HUES6 (cell line): ENCODE data around the gene NCR2.
A peak's percentile ranks its signal among the peaks of the same experiment; 100 is the strongest.

Experiments
- H3K27ac ChIP-seq: 2 replicates; pipeline ENCODE4 v1.7.0; 2013; ENCODE audit warnings: low read depth, mild to moderate bottlenecking, low read length, inconsistent platforms
- H3K27me3 ChIP-seq: 2 replicates; pipeline ENCODE4 v1.6.1; 2013; ENCODE audit warnings: low read length; ENCODE audit not compliant: control insufficient read depth, insufficient read depth
- H3K36me3 ChIP-seq: 2 replicates; pipeline ENCODE4 v1.6.1; 2013; ENCODE audit warnings: low read length; ENCODE audit not compliant: control insufficient read depth, insufficient read depth
- H3K4me1 ChIP-seq: 2 replicates; pipeline ENCODE4 v1.6.1; 2013; ENCODE audit warnings: low read length; ENCODE audit not compliant: control insufficient read depth, insufficient read depth
- H3K4me3 ChIP-seq: 2 replicates; pipeline ENCODE4 v1.5.1; 2013; ENCODE audit warnings: low read depth, low read length
- H3K9ac ChIP-seq: one replicate; pipeline ENCODE4 v1.6.1; 2013; ENCODE audit warnings: mild to moderate bottlenecking, low read length
- H3K9me3 ChIP-seq: 2 replicates; pipeline ENCODE4 v1.6.1; 2013; ENCODE audit warnings: low read depth, low read length; ENCODE audit not compliant: control insufficient read depth, insufficient read depth

NCR2 gene

DNA sequence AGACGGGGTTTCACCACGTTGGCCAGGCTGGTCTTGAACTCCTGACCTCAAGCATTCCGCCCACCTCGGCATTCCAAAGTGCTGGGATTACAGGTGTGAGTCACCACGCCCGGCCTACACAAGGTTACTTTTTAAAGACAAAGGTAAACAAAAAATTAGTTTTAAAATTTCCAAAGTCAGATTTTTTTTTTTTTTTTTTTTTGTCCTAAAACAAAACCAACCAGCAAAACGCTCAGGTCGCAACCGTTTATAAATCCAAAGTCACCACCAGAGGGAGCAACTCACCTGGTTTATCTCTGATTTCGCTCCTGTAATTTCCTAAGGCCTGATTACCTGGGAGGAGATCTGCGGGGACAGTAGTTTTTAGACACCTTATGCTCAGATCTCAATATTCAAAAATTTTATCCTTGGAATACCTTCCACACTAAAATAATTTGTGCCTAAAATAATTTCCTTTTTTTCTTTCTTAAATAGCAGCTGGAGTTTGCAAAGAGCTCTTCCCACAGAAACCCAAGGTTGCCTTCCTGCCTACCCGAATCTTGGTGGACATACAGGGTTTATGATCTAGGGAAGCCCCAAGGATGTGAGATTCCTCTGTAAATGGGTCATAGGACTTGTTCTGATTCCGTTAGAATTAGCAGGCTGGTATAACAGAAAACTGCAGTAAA, 29.1 kb upstream of the NCR2 start:
- H3K9me3 ChIP-seq: peaks cover 4% of the 10 kb centered on the region; the same call in 1 of the 2 replicates
- no peaks in the 10 kb centered on the region for H3K36me3 ChIP-seq
- no peak overlapping the region for H3K9ac ChIP-seq
- peaks cover 9% of the 10 kb centered on the region for H3K4me1 ChIP-seq
- H3K27me3 ChIP-seq: no peaks in the 10 kb centered on the region
- no peak overlapping the region for H3K27ac ChIP-seq
- no peak overlapping the region for H3K4me3 ChIP-seq

DNA sequence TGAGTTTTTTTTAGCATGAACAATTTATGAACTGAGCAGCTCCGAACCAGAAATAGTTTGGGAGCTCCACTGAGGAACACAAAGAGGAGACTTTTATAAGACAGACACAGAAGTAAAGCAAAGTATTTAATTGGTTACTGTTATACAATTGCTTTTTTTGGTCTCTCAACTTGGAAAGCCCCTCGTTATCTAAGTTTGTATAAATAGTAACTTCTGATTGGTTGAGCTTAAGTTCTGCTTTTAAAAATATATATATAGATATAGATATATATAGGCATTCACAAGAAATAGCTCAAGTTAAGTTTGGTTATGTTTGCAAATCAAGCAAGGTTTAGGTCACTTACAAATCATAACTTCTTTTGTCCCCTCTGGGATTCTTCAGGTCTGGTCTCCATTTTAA, 20.2 kb upstream of the NCR2 start:
- Histone ChIP-seq H3K9ac (no peak overlapping the region), H3K36me3 (no peaks in the 10 kb centered on the region), H3K4me3 (no peak overlapping the region), H3K27ac (no peak overlapping the region), H3K27me3 (peaks cover 15% of the 10 kb centered on the region), H3K4me1 (peaks cover 17% of the 10 kb centered on the region), H3K9me3 (no peaks in the 10 kb centered on the region)

GRCh38 chr6:41315943-41316620, 19.3 kb upstream of the NCR2 start:
- Histone ChIP-seq H3K4me3 (no peak overlapping the region), H3K27ac (no peak overlapping the region), H3K4me1 (peaks cover 17% of the 10 kb centered on the region), H3K27me3 (peaks cover 15% of the 10 kb centered on the region), H3K9me3 (no peaks in the 10 kb centered on the region), H3K36me3 (no peaks in the 10 kb centered on the region), H3K9ac (no peak overlapping the region)

DNA sequence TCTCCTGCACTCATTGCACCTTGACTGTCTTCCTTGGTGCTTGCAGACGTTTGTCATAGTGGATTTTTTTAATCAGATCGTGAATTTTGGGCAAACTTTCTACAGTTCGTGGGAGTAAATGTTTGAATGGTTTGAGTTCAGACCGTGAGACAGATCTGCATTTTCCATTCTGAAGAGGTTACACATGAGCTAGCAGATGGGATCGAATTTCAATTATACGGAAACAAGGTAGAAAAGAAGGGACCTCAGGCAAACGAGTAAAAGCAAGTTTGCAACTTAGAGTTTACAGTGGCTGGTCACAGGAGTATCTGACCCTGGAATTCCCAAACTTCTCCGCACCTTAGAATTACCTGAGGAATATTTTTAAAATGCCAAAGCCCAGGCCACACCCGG, 17.2 kb upstream of the NCR2 start:
- H3K27ac ChIP-seq: no peak overlapping the region
- peak overlapping the region; percentile 62 for H3K9ac ChIP-seq
- no peaks in the 10 kb centered on the region for H3K36me3 ChIP-seq
- H3K4me1 ChIP-seq: peaks cover 17% of the 10 kb centered on the region
- H3K27me3 ChIP-seq: peaks cover 15% of the 10 kb centered on the region
- peak overlapping the region; percentile 47 for H3K4me3 ChIP-seq
- no peaks in the 10 kb centered on the region for H3K9me3 ChIP-seq

DNA sequence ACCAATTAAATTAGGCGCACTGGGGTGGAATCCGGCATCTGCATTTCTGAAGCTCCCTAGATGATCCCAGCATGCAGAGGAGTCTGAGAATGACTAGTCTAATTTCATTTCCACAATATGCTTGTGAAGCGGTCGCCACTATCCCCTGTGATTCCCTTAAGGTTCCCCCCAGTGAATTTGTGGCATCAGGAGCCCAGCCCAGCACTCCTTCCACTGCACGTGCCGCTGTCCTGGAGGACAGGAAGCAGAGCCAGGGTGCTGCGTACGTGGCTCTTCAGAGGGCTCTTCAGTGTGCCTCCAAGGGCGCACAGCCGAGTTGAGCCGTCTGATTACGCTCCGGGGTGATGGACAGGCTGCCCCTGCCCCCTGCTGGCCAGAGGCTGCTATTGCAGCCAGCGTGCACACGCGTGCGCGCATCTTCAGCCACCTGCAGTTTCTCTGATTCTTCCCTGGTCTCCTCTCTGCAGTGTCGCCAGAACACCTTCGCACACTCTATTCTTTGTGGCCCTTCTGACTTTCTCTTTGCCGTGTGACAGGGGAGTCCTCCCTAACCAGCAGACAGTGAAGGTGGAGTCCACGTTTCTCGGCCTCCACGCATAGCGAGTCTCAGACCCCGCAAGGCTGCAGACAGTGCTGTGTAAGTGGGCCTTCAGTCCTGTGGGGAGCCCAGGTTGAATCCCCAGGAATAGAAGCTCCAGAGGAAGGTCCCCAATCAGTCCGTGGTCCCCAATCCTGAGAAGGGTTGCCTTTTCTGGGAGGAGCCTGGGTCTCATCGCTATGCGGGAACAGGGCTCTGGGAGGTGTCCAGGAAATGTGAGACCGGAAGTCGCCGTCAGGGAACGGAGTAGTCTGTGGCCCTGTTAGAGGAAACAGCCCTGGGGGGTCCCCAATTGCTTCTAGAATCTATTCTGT, 16.5 kb upstream of the NCR2 start:
- H3K4me1 ChIP-seq: peaks cover 17% of the 10 kb centered on the region
- peaks cover 15% of the 10 kb centered on the region for H3K27me3 ChIP-seq
- no peaks in the 10 kb centered on the region for H3K36me3 ChIP-seq
- peak overlapping the region; percentile 62 for H3K9ac ChIP-seq
- H3K9me3 ChIP-seq: no peaks in the 10 kb centered on the region
- H3K4me3 ChIP-seq: peak overlapping the region; percentile 47
- H3K27ac ChIP-seq: no peak overlapping the region

DNA sequence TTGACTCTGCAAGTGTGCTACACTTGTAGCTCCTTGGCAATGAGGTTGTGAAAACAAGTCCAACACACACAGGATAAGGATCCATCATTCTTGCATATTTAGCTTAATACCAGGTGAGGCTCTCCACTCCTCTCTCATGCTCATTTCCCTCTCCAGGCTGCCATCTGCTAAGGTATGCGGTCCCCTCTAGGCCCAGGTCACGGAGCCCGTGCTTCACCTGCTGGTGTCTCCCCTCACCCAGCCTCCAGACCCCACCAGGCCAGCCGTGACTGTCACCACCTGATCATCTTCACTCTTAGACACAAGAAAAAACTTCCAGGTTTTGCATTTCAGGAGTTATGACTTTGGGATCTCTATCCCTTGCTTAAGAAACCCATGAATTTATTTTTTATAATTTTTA, 14.2 kb upstream of the NCR2 start:
- Histone ChIP-seq H3K36me3 (no peaks in the 10 kb centered on the region), H3K4me1 (peaks cover 17% of the 10 kb centered on the region), H3K27me3 (peaks cover 15% of the 10 kb centered on the region), H3K9me3 (no peaks in the 10 kb centered on the region), H3K9ac (no peak overlapping the region), H3K4me3 (no peak overlapping the region), H3K27ac (no peak overlapping the region)

- H3K4me1 ChIP-seq: no peaks in the 10 kb centered on the region
- H3K27me3 ChIP-seq: no peaks in the 10 kb centered on the region
- no peak overlapping the region for H3K27ac ChIP-seq
- no peak overlapping the region for H3K4me3 ChIP-seq
- H3K9me3 ChIP-seq: no peaks in the 10 kb centered on the region
- no peak overlapping the region for H3K9ac ChIP-seq
- no peaks in the 10 kb centered on the region for H3K36me3 ChIP-seq
These were observed 9.9 kb upstream of the NCR2 start for GRCh38 chr6:41325446-41326066.

DNA sequence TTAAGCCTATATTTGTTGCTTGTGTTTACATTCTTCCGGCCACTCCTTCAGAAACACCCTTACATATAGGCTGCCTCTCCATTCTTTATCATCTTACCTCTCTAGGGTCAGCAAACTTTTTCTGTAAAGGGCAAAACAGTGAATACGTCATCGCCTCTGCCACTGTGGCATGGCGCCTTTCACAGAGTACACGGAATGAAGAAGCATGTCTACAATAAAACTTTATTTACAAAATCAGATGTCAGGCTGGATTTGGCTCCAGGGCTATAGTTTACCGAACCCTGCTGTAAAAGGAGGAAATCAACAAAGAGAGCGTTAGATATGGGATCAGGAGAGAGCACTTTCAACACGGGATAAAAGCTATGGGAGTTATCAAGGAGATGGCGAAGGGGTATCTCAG, 9.3 kb upstream of the NCR2 start:
- no peaks in the 10 kb centered on the region for H3K36me3 ChIP-seq
- no peaks in the 10 kb centered on the region for H3K27me3 ChIP-seq
- H3K4me3 ChIP-seq: no peak overlapping the region
- H3K9me3 ChIP-seq: no peaks in the 10 kb centered on the region
- no peak overlapping the region for H3K27ac ChIP-seq
- no peaks in the 10 kb centered on the region for H3K4me1 ChIP-seq
- H3K9ac ChIP-seq: no peak overlapping the region

GRCh38 chr6:41327177-41327576, 8.2 kb upstream of the NCR2 start:
- no peaks in the 10 kb centered on the region for H3K27me3 ChIP-seq
- H3K9me3 ChIP-seq: no peaks in the 10 kb centered on the region
- no peaks in the 10 kb centered on the region for H3K4me1 ChIP-seq
- no peaks in the 10 kb centered on the region for H3K36me3 ChIP-seq
- H3K27ac ChIP-seq: no peak overlapping the region
- H3K4me3 ChIP-seq: no peak overlapping the region
- no peak overlapping the region for H3K9ac ChIP-seq

GRCh38 chr6:41331401-41332150, 3.8 kb upstream of the NCR2 start:
- Histone ChIP-seq H3K4me1 (no peaks in the 10 kb centered on the region), H3K4me3 (no peak overlapping the region), H3K9me3 (no peaks in the 10 kb centered on the region), H3K9ac (no peak overlapping the region), H3K27ac (no peak overlapping the region), H3K27me3 (no peaks in the 10 kb centered on the region), H3K36me3 (no peaks in the 10 kb centered on the region)
